Endothelial cell of umbilical vein (primary cell): ENCODE results near the gene ITPRIP. TPM values are rescaled to one million over a fixed set of nuclear protein-coding genes. Genes with fewer than 3 reads are reported as not detected.

ENCODE experiments used
- BruUV-seq: library from RNA; stranded (reverse); fragments of 400-500 nt; replicated peaks from 2 replicates; lab custom pipeline; 2021; lab: Mats Ljungman, UMichigan
- CTCF ChIA-PET: fragments of 300-600, 350-600 bp; sonication (Branson Sonifier 250); formaldehyde crosslinking; loops from one replicate; lab custom pipeline; 2021; ENCODE audit warnings: antibody characterized with exemption, inconsistent platforms; lab: Charles Lee
- POLR2A ChIA-PET: fragments of 300-600, 350-600 bp; sonication (Branson Sonifier 250); formaldehyde crosslinking; loops from one replicate; lab custom pipeline; 2021; ENCODE audit warnings: antibody characterized with exemption, inconsistent platforms; lab: Charles Lee
- DNase-seq: peaks from one replicate; pipeline ENCODE4 v3.0.0-alpha.2; 2011; ENCODE audit warnings: low read depth, low spot score
- FAIRE-seq: peaks from 2 replicates; lab custom pipeline; 2011; peaks lifted over from hg19 to GRCh38; lab: Jason Lieb, UNC
- H2AFZ ChIP-seq: 2 replicates; pipeline ENCODE4 v1.6.0; 2012; ENCODE audit warnings: low read depth, low read length, control low read depth, inconsistent platforms
- H3K27ac ChIP-seq: 2 replicates; pipeline ENCODE4 v1.5.1; 2011; ENCODE audit warnings: low read depth, mild to moderate bottlenecking, control low read depth, low read length, moderate library complexity; ENCODE audit not compliant: insufficient read depth
- H3K27me3 ChIP-seq, 2 experiments: 2 replicates each; pipeline versions ENCODE4 v1.6.0 to v1.6.1; 2011; ENCODE audit warnings: low read length in 2 of 2, mixed read lengths in 1 of 2; ENCODE audit not compliant: control insufficient read depth in 2 of 2, insufficient read depth in 2 of 2
- H3K36me3 ChIP-seq, 2 experiments: 2 replicates in 1 of 2; 3 replicates in 1 of 2; pipeline ENCODE4 v1.5.1; 2011; ENCODE audit warnings: low read length in 2 of 2, mild to moderate bottlenecking in 1 of 2, moderate library complexity in 1 of 2; ENCODE audit not compliant: control insufficient read depth in 2 of 2, insufficient read depth in 2 of 2; ENCODE audit errors: extremely low read depth in 1 of 2
- H3K4me1 ChIP-seq: 3 replicates; pipeline ENCODE4 v1.5.1; 2011; ENCODE audit warnings: mild to moderate bottlenecking, low read length; ENCODE audit not compliant: control insufficient read depth, insufficient read depth; ENCODE audit errors: extremely low read depth
- H3K4me2 ChIP-seq: 2 replicates; pipeline ENCODE4 v1.6.1; 2011; ENCODE audit warnings: low read length, control low read depth, mixed read lengths; ENCODE audit not compliant: insufficient read depth
- H3K4me3 ChIP-seq, 3 experiments: fragments of 200-600 bp in 1 of 3; sonication (generic), shearing (Covaris generic) in 1 of 3; replicated peaks in 1 of 3; 2 replicates each; pipeline ENCODE4 v1.5.1; 2011 to 2016; ENCODE audit warnings: control low read depth in 3 of 3, low read length in 3 of 3, mild to moderate bottlenecking in 2 of 3, inconsistent platforms in 1 of 3, low read depth in 1 of 3, moderate library complexity in 1 of 3; ENCODE audit not compliant: insufficient read depth in 1 of 3
- H3K79me2 ChIP-seq: 2 replicates; pipeline ENCODE4 v1.6.0; 2012; ENCODE audit warnings: low read length, inconsistent platforms; ENCODE audit not compliant: control insufficient read depth, insufficient read depth
- H3K9ac ChIP-seq: replicated peaks from 2 replicates; pipeline ENCODE3; 2011; ENCODE audit warnings: low read length, control low read depth; ENCODE audit not compliant: insufficient read depth; ENCODE audit errors: extremely low read depth
- H3K9me1 ChIP-seq: replicated peaks from 3 replicates; pipeline ENCODE4 v1.6.0; 2011; ENCODE audit warnings: mild to moderate bottlenecking, low read length; ENCODE audit not compliant: control insufficient read depth, insufficient read depth; ENCODE audit errors: extremely low read depth
- H3K9me3 ChIP-seq: replicated peaks from 2 replicates; pipeline ENCODE4 v1.5.1; 2012; ENCODE audit warnings: low read length, inconsistent platforms; ENCODE audit not compliant: control insufficient read depth, insufficient read depth
- H4K20me1 ChIP-seq: replicated peaks from 2 replicates; pipeline ENCODE3; 2011; ENCODE audit warnings: mild to moderate bottlenecking, low read length; ENCODE audit not compliant: control insufficient read depth, insufficient read depth; ENCODE audit errors: extremely low read depth
- FOS ChIP-seq: IDR thresholded peaks from 2 replicates; pipeline ENCODE4 v1.6.1; 2011; ENCODE audit warnings: mild to moderate bottlenecking, low read length, moderate library complexity, borderline replicate concordance; ENCODE audit not compliant: insufficient read depth
- JUN ChIP-seq: IDR thresholded peaks from 2 replicates; pipeline ENCODE4 v1.6.1; 2011; ENCODE audit warnings: borderline replicate concordance, low read depth; ENCODE audit not compliant: insufficient read length, insufficient read depth
- MYC ChIP-seq: IDR thresholded peaks from one replicate; pipeline ENCODE4 v1.6.1; 2011; ENCODE audit warnings: mild to moderate bottlenecking, low read depth, low read length
- POLR2AphosphoS5 ChIP-seq: IDR thresholded peaks from 2 replicates; pipeline ENCODE4 v1.6.1; 2012; ENCODE audit warnings: low read depth, mild to moderate bottlenecking, control low read depth, low read length, moderate library complexity; ENCODE audit not compliant: insufficient read depth
- dilution Hi-C: fragments of 300-500 bp; cut with MboI; formaldehyde crosslinking; loops from one replicate; pipeline ENCODE4 v1.15.0; 2019; ENCODE audit warnings: low sequenced_read_pairs; ENCODE audit not compliant: extremely low pct_ligation_motif_present
- intact Hi-C: fragments of 100-400 bp; cut with micrococcal nuclease; formaldehyde crosslinking; loops from one replicate; pipeline ENCODE4 v1.10.0; 2022
- polyA plus RNA-seq, 4 experiments: library from polyadenylated mRNA; depleted of rRNA in 3 of 4; stranded (reverse) in 3 of 4; unstranded in 1 of 4; fragments of >200 nt; gene quantifications; 2 replicates each; pipeline versions ENCODE4 v1.2.1 to v1.2.3, GENCODE V29; 2011 to 2012; ENCODE audit warnings: missing spikeins in 1 of 4
- total RNA-seq: library from RNA; stranded (reverse); gene quantifications from 2 replicates; pipeline ENCODE4 v1.2.3, GENCODE V29; 2021
- TF ChIP-seq, protein P1 (sequence below): IDR thresholded peaks from 2 replicates; pipeline ENCODE4 v1.6.1; 2011; ENCODE audit not compliant: insufficient read depth, insufficient read length
- TF ChIP-seq, protein P2 (sequence below), 2 donors: IDR thresholded peaks; 1 replicate in 1 of 2; 2 replicates in 1 of 2; pipeline ENCODE4 v1.5.1; 2011; ENCODE audit warnings: low read length in 2 of 2, mild to moderate bottlenecking in 2 of 2, moderate library complexity in 2 of 2, control low read depth in 1 of 2, inconsistent platforms in 1 of 2, low read depth in 1 of 2; ENCODE audit not compliant: insufficient read depth in 1 of 2; ENCODE audit errors: extremely low read depth in 1 of 2

ITPRIP gene
- total and polyA plus RNA-seq, 2 donors (not counting 3 experiments of a cell fraction or from before 2014, with no cell fraction given): 31.4 to 33.2 TPM

DNA sequence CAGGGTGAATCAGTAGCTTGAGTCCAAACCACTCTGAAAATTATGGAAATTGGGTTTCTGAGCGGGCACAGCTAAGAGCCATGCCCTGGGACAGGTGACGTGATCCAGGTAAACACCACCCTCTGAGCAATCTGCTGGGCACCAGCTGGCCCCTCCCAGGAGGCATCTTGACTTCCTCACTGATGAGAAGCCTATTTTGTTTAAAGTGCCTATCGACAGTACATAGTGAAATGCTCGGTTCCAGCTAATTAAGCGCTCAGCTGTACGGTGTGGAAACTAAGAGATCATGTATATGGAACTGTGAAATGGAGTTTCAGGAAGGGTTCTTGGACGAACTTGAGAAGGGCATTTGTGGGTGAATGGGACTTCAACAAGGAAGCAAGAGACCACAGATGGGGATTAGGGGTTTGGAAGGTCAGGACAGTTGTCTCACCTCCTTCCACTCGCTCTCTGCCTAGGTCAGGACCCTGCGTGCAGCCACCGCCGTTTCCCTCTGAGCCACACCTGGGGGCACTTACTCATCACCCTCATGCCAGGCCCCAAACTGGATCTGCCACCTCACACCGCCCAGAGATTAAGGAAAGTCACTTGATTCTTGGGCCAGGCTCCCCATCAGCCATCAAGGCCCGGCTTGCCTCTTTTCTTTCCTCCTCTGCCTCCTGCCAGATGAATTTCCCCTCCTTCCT is 3.2 kb downstream of the ITPRIP start:
- dilution Hi-C loops: no loop called here

More for the DNA sequence above, 3.2 kb downstream of the ITPRIP start:
- Histone ChIP-seq H3K4me1 (peaks cover 63% of the 10 kb centered on the region), H3K9me1 (no peaks in the 10 kb centered on the region), H3K27me3 (no peaks in the 10 kb centered on the region), H3K36me3 (peaks cover 2 to 7% of the 10 kb centered on the region in 2 experiments), H3K9me3 (no peaks in the 10 kb centered on the region), H3K4me3 (no peak overlapping the region), H3K79me2 (peaks cover 76% of the 10 kb centered on the region), H3K9ac (no peak overlapping the region), H3K4me2 (no peak overlapping the region), H4K20me1 (no peaks in the 10 kb centered on the region), H3K27ac (no peak overlapping the region), H2AFZ (no peak overlapping the region)
- no peak for DNase-seq
- TF ChIP-seq POLR2AphosphoS5 (no peak), MYC (no peak), JUN (no peak), FOS (no peak)
- TF ChIP-seq, protein P1, sequence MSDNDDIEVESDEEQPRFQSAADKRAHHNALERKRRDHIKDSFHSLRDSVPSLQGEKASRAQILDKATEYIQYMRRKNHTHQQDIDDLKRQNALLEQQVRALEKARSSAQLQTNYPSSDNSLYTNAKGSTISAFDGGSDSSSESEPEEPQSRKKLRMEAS: no peak
- TF ChIP-seq, protein P2, sequence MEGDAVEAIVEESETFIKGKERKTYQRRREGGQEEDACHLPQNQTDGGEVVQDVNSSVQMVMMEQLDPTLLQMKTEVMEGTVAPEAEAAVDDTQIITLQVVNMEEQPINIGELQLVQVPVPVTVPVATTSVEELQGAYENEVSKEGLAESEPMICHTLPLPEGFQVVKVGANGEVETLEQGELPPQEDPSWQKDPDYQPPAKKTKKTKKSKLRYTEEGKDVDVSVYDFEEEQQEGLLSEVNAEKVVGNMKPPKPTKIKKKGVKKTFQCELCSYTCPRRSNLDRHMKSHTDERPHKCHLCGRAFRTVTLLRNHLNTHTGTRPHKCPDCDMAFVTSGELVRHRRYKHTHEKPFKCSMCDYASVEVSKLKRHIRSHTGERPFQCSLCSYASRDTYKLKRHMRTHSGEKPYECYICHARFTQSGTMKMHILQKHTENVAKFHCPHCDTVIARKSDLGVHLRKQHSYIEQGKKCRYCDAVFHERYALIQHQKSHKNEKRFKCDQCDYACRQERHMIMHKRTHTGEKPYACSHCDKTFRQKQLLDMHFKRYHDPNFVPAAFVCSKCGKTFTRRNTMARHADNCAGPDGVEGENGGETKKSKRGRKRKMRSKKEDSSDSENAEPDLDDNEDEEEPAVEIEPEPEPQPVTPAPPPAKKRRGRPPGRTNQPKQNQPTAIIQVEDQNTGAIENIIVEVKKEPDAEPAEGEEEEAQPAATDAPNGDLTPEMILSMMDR (IDR thresholded peaks at IDR 0.05; ENCODE audit: extremely low read depth in 1 of 2, insufficient read depth in 1 of 2, low read depth in 1 of 2, low read length in 2 of 2): no peak
- intact Hi-C loops: loop anchor here (10.0 kb wide), 2 partner anchors 290 to 430 kb away; no protein-coding TSS in a partner anchor
- CTCF ChIA-PET: interaction anchor here (1.2 to 3.7 kb wide), 4 partner anchors 13 to 43 kb away, joined by 3 to 21 read pairs (median 5); no protein-coding TSS in a partner anchor
- POLR2A ChIA-PET: interaction anchor here (1.4 kb wide), 1 partner anchor 30 kb away, joined by 3 read pairs; no protein-coding TSS in a partner anchor
- BruUV-seq: no TSS peak
- FAIRE-seq: no peak
